NCI-H82 treated with DMSO at 0.1 percent for 48 hours (cell line): Measurements from ENCODE around the gene KCNC3.
A peak's percentile ranks its signal among the peaks of the same experiment; 100 is the strongest.

Experiments used
- DNase-seq: peaks from one replicate; lab custom pipeline; 2025; ENCODE audit not compliant: unreplicated experiment; lab: John Stamatoyannopoulos, UW

KCNC3 gene

DNA sequence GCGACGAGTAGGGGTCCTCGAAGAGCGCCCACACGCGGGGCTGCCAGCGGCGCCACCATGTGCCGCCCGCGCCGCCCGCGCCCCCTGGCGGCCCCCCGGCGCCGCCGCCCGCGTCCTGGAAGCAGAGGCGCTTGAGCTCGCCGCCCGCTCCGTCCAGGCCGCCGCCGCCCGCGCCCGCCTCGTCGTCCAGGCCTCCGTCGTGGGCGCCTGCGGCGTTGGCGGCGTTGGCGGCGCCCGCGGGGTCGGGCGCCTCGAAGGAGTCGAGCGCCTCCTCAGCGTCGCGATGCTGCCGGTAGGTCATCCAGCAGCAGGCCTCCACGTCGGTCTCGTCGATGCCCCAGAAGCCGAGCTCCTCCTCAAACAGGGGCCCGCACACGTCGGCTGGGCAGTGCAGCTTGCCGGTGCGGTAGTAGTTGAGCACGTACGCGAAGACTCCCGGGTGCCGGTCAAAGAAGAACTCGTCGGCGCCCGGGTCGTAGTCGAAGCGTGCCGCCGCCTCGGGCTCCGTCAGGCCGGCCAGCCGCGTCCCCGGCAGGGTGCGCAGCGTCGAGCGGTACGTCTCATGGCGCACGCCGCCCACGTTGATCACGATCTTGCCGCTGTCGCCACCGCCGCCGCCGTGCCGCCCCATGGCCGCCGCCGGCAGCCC is 829 bp downstream of the KCNC3 start:
- no peak for DNase-seq

DNA sequence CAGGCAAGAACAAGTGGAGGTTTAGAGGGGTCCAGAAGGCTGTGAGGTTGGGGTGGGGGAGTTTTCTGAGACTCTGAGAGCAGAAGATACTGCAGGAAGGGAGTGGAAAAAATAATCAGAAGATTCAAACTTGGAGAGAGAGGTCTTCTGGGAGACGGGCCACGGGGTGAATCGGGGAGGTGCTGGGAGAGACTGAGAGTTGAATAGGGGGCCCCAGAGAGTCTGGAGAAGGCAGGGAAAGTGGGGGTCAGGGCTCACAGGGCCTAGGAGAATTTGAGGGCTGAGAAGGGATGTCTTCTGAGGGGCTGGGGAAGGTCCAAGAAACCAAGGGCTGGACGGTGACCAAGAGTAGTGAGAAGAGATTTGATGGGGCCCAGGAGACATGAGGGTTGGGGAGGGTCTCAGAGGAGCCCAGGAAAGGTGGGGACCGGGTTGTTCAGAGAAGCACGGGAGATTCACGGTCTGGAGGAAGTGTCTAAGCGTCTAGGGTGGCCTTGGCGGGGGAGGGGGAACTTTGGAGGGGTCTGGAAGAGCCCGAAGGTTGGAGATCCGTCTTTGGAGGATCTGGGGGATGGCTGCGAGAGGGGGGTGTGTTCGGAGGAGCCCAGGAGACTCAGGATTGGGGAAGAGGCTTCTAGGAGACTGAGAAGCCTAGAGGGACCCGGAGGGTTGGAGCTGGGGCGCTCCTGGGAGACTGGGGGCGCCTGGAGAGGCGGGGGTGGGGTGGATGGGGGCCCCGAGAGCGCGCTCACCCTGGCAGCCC is 1.5 kb downstream of the KCNC3 start:
- no peak for DNase-seq

GRCh38 chr19:50327013-50327412 is 2.2 kb downstream of the KCNC3 start:
- no peak for DNase-seq

DNA sequence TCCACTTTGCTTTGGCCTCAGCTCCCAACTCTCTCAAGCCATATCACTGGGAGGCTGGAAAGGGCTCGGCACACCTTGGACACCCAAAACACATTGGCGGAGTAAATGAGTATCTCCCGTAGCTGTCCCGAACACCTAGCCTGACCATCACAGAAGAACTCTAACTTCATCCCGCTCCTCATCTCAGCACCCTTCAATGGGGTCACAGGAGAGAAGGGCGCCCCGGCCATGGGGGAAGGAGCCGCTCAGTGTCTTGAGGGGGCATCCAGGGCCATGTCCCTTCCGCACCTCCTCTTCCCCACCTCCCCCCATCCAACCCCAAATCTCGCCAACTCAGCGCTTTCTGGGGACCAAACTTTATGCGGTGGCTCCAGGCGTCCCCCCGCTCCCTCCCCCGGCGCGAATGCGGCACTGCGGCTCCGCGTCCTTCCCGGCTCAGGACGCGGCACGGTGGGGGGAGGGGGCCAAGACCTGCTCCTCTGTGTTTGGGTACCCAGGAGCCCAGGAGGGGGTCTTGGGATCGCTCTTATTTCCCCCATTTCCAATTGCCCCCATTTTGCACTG is 3.0 kb downstream of the KCNC3 start:
- DNase-seq, result no peak

- DNase-seq, result peak; percentile 16
Measured at GRCh38 chr19:50325310-50326100, 3.7 kb downstream of the KCNC3 start.

DNA sequence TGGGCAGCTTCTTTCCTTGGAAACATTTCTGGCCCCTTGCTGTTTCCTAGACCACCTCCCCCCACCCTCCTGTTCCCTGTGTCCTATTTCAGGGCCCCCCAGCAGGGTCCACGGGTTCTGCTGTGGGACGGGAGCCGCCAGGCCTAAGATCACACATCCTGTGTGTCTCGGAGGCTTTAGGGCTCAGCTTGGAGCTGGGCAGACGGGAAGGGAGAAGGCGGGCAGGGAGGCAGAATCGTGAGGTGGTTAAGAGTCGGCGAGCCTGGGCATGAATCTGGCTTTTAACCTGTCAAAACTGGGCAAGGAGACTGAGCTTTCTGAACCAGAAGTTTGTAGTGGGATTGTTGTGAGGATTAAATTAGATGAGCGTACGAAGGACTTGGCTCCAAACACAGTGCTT is 4.8 kb downstream of the KCNC3 start:
- no peak for DNase-seq

DNA sequence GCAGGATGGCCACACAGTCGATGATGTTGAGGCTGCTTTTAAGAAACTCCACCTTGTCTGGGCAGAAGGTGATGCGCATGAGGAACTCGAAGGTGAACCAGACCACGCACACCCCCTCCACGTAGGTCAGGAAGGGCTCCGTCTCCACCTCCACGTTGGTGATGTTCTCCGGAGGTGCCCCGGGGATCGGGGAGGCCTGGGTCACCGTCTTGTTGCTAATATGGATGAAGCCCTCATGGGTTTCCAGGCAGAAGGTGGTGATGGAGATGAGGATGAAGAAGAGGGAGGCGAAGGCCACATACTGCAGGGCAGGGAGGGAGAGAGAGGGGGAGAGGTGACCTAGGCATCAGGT is 5.4 kb downstream of the KCNC3 start:
- no peak for DNase-seq

GRCh38 chr19:50322931-50323781 is 6.0 kb downstream of the KCNC3 start:
- no peak for DNase-seq

GRCh38 chr19:50322234-50322633 is 6.9 kb downstream of the KCNC3 start:
- DNase-seq, result no peak

DNA sequence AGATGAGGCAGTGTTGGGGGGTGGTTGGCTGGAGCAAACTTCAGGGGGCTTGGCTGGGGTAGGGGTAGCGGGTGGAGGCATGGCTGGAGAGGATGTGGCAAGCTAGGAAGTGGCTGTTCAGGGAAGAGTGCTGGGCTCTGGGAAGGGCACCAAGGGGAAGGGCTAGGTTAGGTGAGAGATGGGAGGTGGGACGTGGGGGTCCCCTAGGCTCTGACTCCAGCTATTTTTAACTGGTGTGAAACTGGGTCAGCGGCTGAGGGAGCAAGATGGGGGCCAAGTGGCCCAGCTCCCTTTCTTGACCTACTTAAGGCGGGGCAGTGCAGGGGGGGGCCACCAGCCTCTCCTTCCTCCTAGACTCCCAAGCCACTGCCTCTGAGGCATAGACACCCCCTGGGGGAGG is 7.3 kb downstream of the KCNC3 start:
- DNase-seq, result no peak

DNA sequence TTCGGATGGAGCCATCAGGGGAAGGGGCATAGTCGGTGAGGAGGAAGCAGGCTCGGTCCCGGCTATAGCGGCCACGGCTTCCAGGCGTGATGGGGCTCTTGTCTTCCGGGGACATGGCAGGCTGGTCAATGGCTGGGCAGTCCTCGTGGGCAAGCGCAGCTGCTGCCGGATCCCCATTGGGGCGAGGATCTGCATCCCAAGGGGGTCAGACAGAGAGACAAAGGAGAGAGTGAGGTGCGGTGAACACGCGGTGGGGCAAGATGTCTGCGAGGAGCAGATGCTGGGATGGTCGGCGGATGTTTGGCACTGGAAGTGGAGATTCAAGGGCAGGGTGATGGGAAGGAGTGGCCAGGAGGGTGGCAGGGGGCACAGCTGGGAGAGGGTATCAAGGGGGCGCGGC is 8.6 kb downstream of the KCNC3 start:
- no peak for DNase-seq

DNA sequence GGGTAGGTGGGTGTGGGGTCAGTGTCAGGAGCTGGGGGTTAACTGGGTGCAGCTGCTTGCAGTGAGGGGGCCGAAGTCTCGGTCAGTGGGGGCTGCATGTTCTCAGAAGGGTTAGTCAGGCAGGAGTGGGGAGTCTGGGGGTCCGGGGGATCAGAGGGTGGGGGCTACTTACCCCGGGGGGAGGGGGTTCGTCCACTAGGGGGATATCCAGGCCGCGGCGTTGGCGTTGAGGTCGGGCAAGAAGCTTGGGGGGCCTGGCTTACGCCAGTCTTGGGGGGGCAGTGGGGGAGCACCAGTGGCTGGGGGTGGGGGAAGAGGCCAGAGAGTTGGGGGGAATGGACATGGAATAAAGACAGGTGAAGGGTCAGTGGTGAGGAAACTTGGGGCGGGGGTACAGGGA is 9.1 kb downstream of the KCNC3 start:
- no peak for DNase-seq

- DNase-seq, result no peak
Measured at GRCh38 chr19:50319156-50319555, 10.0 kb downstream of the KCNC3 start.

DNA sequence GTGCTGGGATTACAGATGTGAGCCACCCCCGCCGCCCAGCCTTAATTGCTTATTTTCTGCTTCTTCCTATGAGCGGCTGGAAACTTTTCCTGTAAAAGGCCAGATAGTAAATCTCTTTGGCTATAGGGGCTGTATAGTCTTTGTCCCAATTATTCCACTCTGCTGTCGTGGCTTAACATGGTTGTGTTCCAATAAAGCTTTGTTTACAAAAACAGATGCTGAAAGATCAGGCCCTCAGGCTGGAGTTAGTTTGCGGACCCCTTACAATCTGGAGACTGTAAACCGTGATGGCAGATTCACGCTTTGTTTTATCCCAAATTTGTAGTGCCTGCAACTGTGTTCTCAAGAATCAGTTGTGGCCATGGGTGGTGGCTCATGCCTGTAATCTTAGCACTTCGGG is 10.7 kb downstream of the KCNC3 start:
- DNase-seq, result no peak

DNA sequence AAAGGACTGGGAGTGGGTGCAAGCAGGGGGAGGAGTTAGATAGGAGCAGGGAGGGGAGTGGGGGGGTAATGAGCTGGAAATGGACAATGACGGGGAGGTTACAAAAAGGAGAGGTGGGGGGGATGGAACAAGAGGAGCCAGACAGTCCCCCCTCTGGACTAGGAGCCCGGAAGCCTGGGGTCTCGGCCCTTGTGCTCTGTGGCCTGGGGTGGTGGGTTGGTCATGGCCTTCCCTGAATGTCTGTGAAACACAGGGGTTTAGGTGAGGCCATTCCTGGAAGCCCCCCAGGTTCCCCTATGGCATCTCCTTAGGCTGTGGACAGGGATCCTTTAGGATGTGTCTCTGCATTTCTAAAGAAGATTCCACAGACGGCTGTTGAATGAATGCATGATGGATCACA is 12.1 kb downstream of the KCNC3 start:
- no peak for DNase-seq

- DNase-seq, result no peak
Measured at GRCh38 chr19:50315773-50316448, 13.3 kb downstream of the KCNC3 start.

DNA sequence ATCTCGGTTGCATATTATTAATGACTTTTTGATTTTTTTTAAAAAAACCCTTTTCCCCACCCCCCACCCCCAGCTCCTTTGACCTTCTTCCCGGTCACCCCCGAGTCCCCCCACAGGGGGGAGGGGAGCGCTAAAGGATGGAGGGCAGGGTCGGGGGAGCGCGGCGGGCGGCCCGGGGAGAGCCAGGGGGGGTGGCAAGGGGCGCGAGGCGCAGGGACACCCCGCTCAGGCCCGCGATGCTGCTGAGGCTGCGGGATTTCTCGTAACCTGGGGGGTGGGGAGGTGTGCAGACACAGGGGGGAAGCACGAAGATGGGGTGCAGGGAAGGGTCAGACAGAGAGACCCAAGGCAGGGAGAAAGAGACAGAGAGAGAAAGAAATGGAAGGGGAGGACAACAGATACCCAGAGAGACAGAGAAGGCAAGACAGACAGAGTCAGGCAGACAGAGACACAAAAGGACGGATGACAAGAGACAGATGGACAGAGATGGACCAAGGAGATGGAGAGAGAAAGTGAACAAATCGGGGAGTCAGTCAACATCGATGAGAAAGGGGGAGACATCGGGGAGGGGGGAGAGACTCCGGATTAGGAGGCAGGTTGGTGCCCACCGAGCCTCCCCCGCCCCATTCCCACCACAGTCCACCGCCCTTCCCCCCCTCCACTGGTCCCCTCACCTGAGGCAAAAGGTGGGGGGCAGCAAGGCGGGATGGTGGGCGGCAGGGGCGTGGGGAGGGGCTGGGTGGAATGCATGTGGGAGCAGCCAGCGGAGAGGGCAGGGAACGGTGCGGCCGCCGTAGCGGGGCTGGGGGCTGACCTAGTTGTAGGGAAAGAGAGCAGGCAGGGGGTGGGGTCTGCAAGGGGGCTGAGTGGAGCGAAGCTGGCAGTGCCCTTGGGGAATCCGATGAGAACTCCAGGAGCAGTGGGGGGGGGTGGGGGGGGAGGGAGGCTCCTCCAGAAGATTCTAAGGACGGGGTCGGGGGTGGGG is 14.2 kb downstream of the KCNC3 start:
- DNase-seq, result no peak

GRCh38 chr19:50313812-50314536 is 15.2 kb downstream of the KCNC3 start:
- DNase-seq, result no peak
